ENCODE data around the gene NUP37. TPM values are rescaled to one million over a fixed set of nuclear protein-coding genes. Genes with fewer than 3 reads are reported as not detected.

The NUP37 gene
- total and polyA plus RNA-seq, 11 donors, result 7.6 to 26.2 (median 16.1) TPM

- H3K36me3 ChIP-seq, result peaks cover 0 to 97% (median 82%) of the 10 kb centered on the region in 9 donors
- no peaks in the 10 kb centered on the region for H3K9me3 ChIP-seq
- TF ChIP-seq CTCF (IDR thresholded peaks at IDR 0.05) (no peak), POLR2A (IDR thresholded peaks at IDR 0.05) (no peak)
- H3K27ac ChIP-seq, result no peak overlapping the region
- WGBS, 4 donors, result 95 to 97% (median 97%) methylated on average over 4 of the region's 4 CpGs
- DNase-seq, result no peak
- H3K4me1 ChIP-seq, result peaks cover 0 to 11% (median 0%) of the 10 kb centered on the region in 12 donors
- no peaks in the 10 kb centered on the region for H3K27me3 ChIP-seq
- ATAC-seq, result no peak
- H3K4me3 ChIP-seq, result no peak overlapping the region
- intact Hi-C loops (cut with DNase I), result no loop called here
Measured at GRCh38 chr12:102054345-102054744, 65.6 kb downstream of the NUP37 start.

GRCh38 chr12:102053062-102053349 is 66.9 kb downstream of the NUP37 start:
- no peak overlapping the region for H3K27ac ChIP-seq
- no peak for TF ChIP-seq POLR2A (IDR thresholded peaks at IDR 0.05)
- no peak for TF ChIP-seq CTCF (IDR thresholded peaks at IDR 0.05)
- DNase-seq, result peak in 2 of 5 donors; percentile 7 to 21
- H3K4me3 ChIP-seq, result no peak overlapping the region
- intact Hi-C loops (cut with DNase I), result no loop called here
- H3K36me3 ChIP-seq, result peaks cover 0 to 97% (median 84%) of the 10 kb centered on the region in 9 donors
- ATAC-seq, result peak in 1 of 4 donors; percentile 20
- peaks cover 0 to 4% (median 0%) of the 10 kb centered on the region in 12 donors for H3K4me1 ChIP-seq
- H3K27me3 ChIP-seq, result no peaks in the 10 kb centered on the region
- H3K9me3 ChIP-seq, result no peaks in the 10 kb centered on the region

GRCh38 chr12:102052192-102053061 is 67.5 kb downstream of the NUP37 start:
- no peaks in the 10 kb centered on the region for H3K27me3 ChIP-seq
- H3K9me3 ChIP-seq, result no peaks in the 10 kb centered on the region
- no peak overlapping the region for H3K27ac ChIP-seq
- DNase-seq, result peak in 2 of 5 donors; percentile 21 to 45
- ATAC-seq, result peak in 1 of 4 donors; percentile 15
- 85 to 99% (median 96%) methylated on average over 1 to 4 of the region's 4 CpGs for WGBS, 4 donors
- no peak for TF ChIP-seq POLR2A (IDR thresholded peaks at IDR 0.05)
- TF ChIP-seq CTCF (IDR thresholded peaks at IDR 0.05), result no peak
- peaks cover 0 to 4% (median 0%) of the 10 kb centered on the region in 12 donors for H3K4me1 ChIP-seq
- H3K4me3 ChIP-seq, result no peak overlapping the region
- peaks cover 0 to 98% (median 84%) of the 10 kb centered on the region in 9 donors for H3K36me3 ChIP-seq
- intact Hi-C loops (cut with DNase I), result no loop called here

- no peak overlapping the region for H3K4me3 ChIP-seq
Measured at GRCh38 chr12:102051431-102051965, 68.4 kb downstream of the NUP37 start.

More at GRCh38 chr12:102051431-102051965, 68.4 kb downstream of the NUP37 start:
- ATAC-seq, result no peak
- WGBS, 4 donors, result 92 to 99% (median 94%) methylated on average over 1 of the region's 1 CpG
- no peak overlapping the region for H3K27ac ChIP-seq
- H3K27me3 ChIP-seq, result no peaks in the 10 kb centered on the region
- no peak for DNase-seq
- H3K36me3 ChIP-seq, result peaks cover 0 to 98% (median 84%) of the 10 kb centered on the region in 9 donors
- TF ChIP-seq POLR2A (IDR thresholded peaks at IDR 0.05), result no peak
- TF ChIP-seq CTCF (IDR thresholded peaks at IDR 0.05), result no peak
- peaks cover 0 to 4% (median 0%) of the 10 kb centered on the region in 12 donors for H3K4me1 ChIP-seq
- no peaks in the 10 kb centered on the region for H3K9me3 ChIP-seq
- intact Hi-C loops (cut with DNase I), result no loop called here
